K562 (cell line): ENCODE data around the gene LGALS8. TPM values are rescaled to one million over a fixed set of nuclear protein-coding genes. Genes with fewer than 3 reads are reported as not detected.

Source experiments
- HMGXB4 ChIP-seq: sonication (generic); formaldehyde crosslinking; IDR thresholded peaks from 2 replicates; pipeline ENCODE4 v1.8.1; 2023; ENCODE audit warnings: mild to moderate bottlenecking, missing genetic modification reagents
- PHF21A ChIP-seq: fragments of 450-650 bp; IDR thresholded peaks from 2 replicates; pipeline ENCODE4 v1.6.1; 2017; ENCODE audit warnings: low read depth, borderline replicate concordance
- RB1 ChIP-seq: fragments of 450-650 bp; IDR thresholded peaks from 2 replicates; pipeline ENCODE4 v1.6.1; 2017; ENCODE audit warnings: low read depth, mild to moderate bottlenecking
- TAF9B ChIP-seq: fragments of 450-650 bp; IDR thresholded peaks from 2 replicates; pipeline ENCODE4 v1.6.1; 2018; ENCODE audit warnings: mild to moderate bottlenecking; ENCODE audit not compliant: partially characterized antibody
- TCF7L2 ChIP-seq: fragments of 150-350 bp; IDR thresholded peaks from 2 replicates; pipeline ENCODE4 v1.6.1; 2016; ENCODE audit warnings: low read depth, mild to moderate bottlenecking, low read length, moderate library complexity
- TCFL5 ChIP-seq: fragments of 250-450 bp; sonication (Bioruptor Pico); conservative IDR thresholded peaks from 2 replicates; pipeline ENCODE4 v1.6.1; 2021; ENCODE audit warnings: mild to moderate bottlenecking, moderate library complexity, matching md5 sums
- ZKSCAN3 ChIP-seq: fragments of 250-450 bp; sonication (Bioruptor Pico); IDR thresholded peaks from 2 replicates; pipeline ENCODE4 v1.4.0; 2020
- ZNF668 ChIP-seq: fragments of 250-450 bp; sonication (Bioruptor Pico); IDR thresholded peaks from 2 replicates; pipeline ENCODE4 v1.8.0; 2022; ENCODE audit warnings: mild to moderate bottlenecking, inconsistent platforms
- polyA plus RNA-seq, 8 experiments: library from polyadenylated mRNA; depleted of rRNA in 4 of 8; stranded (reverse) in 5 of 8; unstranded in 3 of 8; fragments of >200 nt; fragmentation: Nextera tagmentation in 2 of 8; fragmentation: Illumina TruSeq in 1 of 8; extraction: Ambion mirVana in 2 of 8; extraction: Trizol in 1 of 8; gene quantifications; 2 replicates each; pipeline versions ENCODE4 v1.2.1 to v1.2.3, GENCODE V29; 2011 to 2014; ENCODE audit warnings: inconsistent platforms in 1 of 8, missing spikeins in 1 of 8
- total RNA-seq, 7 experiments: library from RNA; depleted of rRNA in 6 of 7; stranded (reverse); fragments of >200 nt in 6 of 7; fragmentation: Illumina TruSeq in 2 of 7; extraction: Trizol in 2 of 7; gene quantifications; 2 replicates each; pipeline versions ENCODE4 v1.2.1 to v1.2.3, GENCODE V29; 2011 to 2021; ENCODE audit warnings: low replicate concordance in 1 of 7
- TF ChIP-seq, protein P1 (sequence below): fragments of 250-450 bp; sonication (Bioruptor Pico); IDR thresholded peaks from 2 replicates; pipeline ENCODE4 v1.5.0; 2021; ENCODE audit warnings: mild to moderate bottlenecking, moderate library complexity
- TF ChIP-seq, protein P2 (sequence below), 3 experiments: fragments of 200-800 bp in 1 of 3; sonication (Bioruptor generic) in 1 of 3; sonication (generic) in 1 of 3; formaldehyde crosslinking in 1 of 3; IDR thresholded peaks; 2 replicates each; pipeline versions ENCODE4 v1.6.1 to v1.8.0; 2016 to 2022; ENCODE audit warnings: mild to moderate bottlenecking in 2 of 3, missing compliant biosample characterization in 2 of 3, missing genetic modification characterization in 2 of 3, missing genetic modification reagents in 1 of 3

LGALS8 gene
- total and polyA plus RNA-seq, 9 of the 15 experiments (the other 6 are each of a cell fraction or from before 2014, with no cell fraction given) = 57.4 to 87.7 (median 70.3) TPM

- TF ChIP-seq, protein P1, sequence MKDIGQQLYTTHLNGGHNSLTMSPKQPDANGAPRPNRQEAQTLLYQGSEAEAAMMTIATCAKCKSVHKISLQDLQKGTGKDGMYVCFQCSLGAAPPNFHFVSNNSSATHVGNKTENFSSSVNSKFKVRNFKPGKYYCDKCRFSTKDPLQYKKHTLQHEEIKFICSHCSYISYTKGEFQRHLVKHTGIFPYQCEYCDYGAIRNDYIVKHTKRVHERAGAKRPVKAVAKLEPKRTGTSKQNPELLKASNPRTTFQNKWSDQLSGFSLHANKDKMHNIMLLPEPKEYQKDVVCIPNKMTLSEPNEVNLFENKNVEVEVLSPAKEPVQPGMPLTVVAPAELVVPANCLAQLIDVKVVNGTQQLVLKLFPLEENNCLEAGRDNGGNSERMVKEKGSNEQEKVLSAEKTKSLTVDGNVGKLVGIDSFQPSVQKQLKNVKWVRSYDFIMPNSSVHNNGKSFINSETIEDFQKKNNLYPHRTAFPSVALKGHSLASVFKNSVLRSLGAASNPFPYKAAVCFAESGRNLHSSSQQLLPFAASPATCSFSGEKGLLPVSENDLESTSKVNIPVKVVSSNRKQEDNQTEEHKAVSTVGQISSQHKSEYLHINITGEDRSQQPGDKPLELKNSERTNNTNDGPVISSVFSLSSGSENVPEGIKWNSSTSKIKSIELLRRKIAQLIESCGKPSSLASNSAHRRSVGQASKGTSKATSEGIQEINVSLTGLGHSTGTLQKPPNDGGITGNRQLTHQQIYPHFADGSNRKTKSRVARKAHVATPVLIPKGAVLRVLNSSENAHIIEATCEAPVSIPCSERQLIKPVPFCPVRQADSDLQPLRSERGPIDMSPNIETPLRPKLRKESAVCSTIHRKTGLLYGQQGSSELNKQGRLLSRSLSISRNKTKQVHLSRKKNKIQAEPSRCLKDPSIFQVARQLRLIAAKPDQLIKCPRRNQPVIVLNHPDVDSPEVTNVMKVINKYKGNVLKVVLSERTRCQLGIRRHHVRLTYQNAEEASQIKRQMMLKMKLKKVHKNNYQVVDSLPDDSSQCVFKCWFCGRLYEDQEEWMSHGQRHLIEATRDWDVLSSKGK = no peak
- TF ChIP-seq TCF7L2 (no peak), TCFL5 (CRISPR knock-in tag) (no peak), ZNF668 (CRISPR knock-in tag) (0 out of 2 replicates have a peak, but pooled peaks have one; percentile 32), PHF21A (no peak), RB1 (peak; percentile 67; the same call in 1 of the 2 replicates), HMGXB4 (CRISPR knock-in tag) (0 out of 2 replicates have a peak, but pooled peaks have one; percentile 49), TAF9B (no peak), ZKSCAN3 (CRISPR knock-in tag) (no peak)
- TF ChIP-seq, protein P2, sequence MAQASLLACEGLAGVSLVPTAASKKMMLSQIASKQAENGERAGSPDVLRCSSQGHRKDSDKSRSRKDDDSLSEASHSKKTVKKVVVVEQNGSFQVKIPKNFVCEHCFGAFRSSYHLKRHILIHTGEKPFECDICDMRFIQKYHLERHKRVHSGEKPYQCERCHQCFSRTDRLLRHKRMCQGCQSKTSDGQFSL (CRISPR knock-in tag; IDR thresholded peaks at IDR 0.05) = 0 out of 2 replicates have a peak, but pooled peaks have one; percentile 80
- TF ChIP-seq, protein P2 (tag; IDR thresholded peaks at IDR 0.05) = no peak
Observed at GRCh38 chr1:236523704-236524141, at the start of gene LGALS8 (continued).
